ENCODE data around the gene GRIA3. TPM values are rescaled to one million over a fixed set of nuclear protein-coding genes. Genes with fewer than 3 reads are reported as not detected.

The GRIA3 gene
- total and polyA plus RNA-seq, 2 donors (not counting 1 experiment from before 2014, with no cell fraction given): 0.52 to 2.3 TPM

GRCh38 chrX:123222920-123223319, 38.8 kb downstream of the GRIA3 start:
- Histone ChIP-seq H3K4me2 (ENCODE audit: extremely low read depth, insufficient read depth, low read length) (no peak overlapping the region), H3K9me3 (ENCODE audit: control insufficient read depth, insufficient read depth, low read depth, low read length) (no peaks in the 10 kb centered on the region), H3K79me2 (ENCODE audit: control insufficient read depth, insufficient read depth, low read length) (no peaks in the 10 kb centered on the region), H3K36me3 (ENCODE audit: control insufficient read depth, insufficient read depth, low read length) (no peaks in the 10 kb centered on the region), H4K20me1 (ENCODE audit: control insufficient read depth, extremely low read depth, insufficient read depth, low read length) (no peaks in the 10 kb centered on the region), H3K4me1 (ENCODE audit: control insufficient read depth, extremely low read depth, insufficient read depth, low read length) (no peaks in the 10 kb centered on the region), H3K27me3 (ENCODE audit: control insufficient read depth, insufficient read depth, low read length) (no peaks in the 10 kb centered on the region), H2AFZ (ENCODE audit: low read length) (no peak overlapping the region), H3K4me3 (replicated peaks in 1 of 4; ENCODE audit: control extremely low read depth in 1 of 4, insufficient read depth in 1 of 4, low read depth in 3 of 4, low read length in 4 of 4) (no peak overlapping the region), H3K9ac (ENCODE audit: insufficient read depth, low read length) (no peak overlapping the region), H3K27ac (ENCODE audit: insufficient read depth, low read length) (no peak overlapping the region)
- TF ChIP-seq EZH2 (IDR thresholded peaks at IDR 0.05; ENCODE audit: low read length, missing control alignments): no peak
- no peak for TF ChIP-seq CTCF (conservative IDR thresholded peaks at IDR 0.05 in 1 of 2, IDR thresholded peaks at IDR 0.05 in 1 of 2; ENCODE audit: low read depth in 1 of 2, low read length in 2 of 2)
- DNase-seq (ENCODE audit: low read depth in 2 of 2): no peak

GRCh38 chrX:123223409-123223808, 39.3 kb downstream of the GRIA3 start:
- no peak for DNase-seq (ENCODE audit: low read depth in 2 of 2)
- Histone ChIP-seq H2AFZ (ENCODE audit: low read length) (no peak overlapping the region), H3K27ac (ENCODE audit: insufficient read depth, low read length) (no peak overlapping the region), H3K4me2 (ENCODE audit: extremely low read depth, insufficient read depth, low read length) (no peak overlapping the region), H3K36me3 (ENCODE audit: control insufficient read depth, insufficient read depth, low read length) (no peaks in the 10 kb centered on the region), H3K9ac (ENCODE audit: insufficient read depth, low read length) (no peak overlapping the region), H3K79me2 (ENCODE audit: control insufficient read depth, insufficient read depth, low read length) (no peaks in the 10 kb centered on the region), H3K27me3 (ENCODE audit: control insufficient read depth, insufficient read depth, low read length) (no peaks in the 10 kb centered on the region), H3K9me3 (ENCODE audit: control insufficient read depth, insufficient read depth, low read depth, low read length) (no peaks in the 10 kb centered on the region), H3K4me1 (ENCODE audit: control insufficient read depth, extremely low read depth, insufficient read depth, low read length) (no peaks in the 10 kb centered on the region), H3K4me3 (replicated peaks in 1 of 4; ENCODE audit: control extremely low read depth in 1 of 4, insufficient read depth in 1 of 4, low read depth in 3 of 4, low read length in 4 of 4) (no peak overlapping the region), H4K20me1 (ENCODE audit: control insufficient read depth, extremely low read depth, insufficient read depth, low read length) (no peaks in the 10 kb centered on the region)
- no peak for TF ChIP-seq EZH2 (IDR thresholded peaks at IDR 0.05; ENCODE audit: low read length, missing control alignments)
- TF ChIP-seq CTCF (conservative IDR thresholded peaks at IDR 0.05 in 1 of 2, IDR thresholded peaks at IDR 0.05 in 1 of 2; ENCODE audit: low read depth in 1 of 2, low read length in 2 of 2): no peak

GRCh38 chrX:123223859-123224258, 39.8 kb downstream of the GRIA3 start:
- Histone ChIP-seq H3K27me3 (ENCODE audit: control insufficient read depth, insufficient read depth, low read length) (no peaks in the 10 kb centered on the region), H3K9me3 (ENCODE audit: control insufficient read depth, insufficient read depth, low read depth, low read length) (no peaks in the 10 kb centered on the region), H3K9ac (ENCODE audit: insufficient read depth, low read length) (no peak overlapping the region), H3K4me1 (ENCODE audit: control insufficient read depth, extremely low read depth, insufficient read depth, low read length) (no peaks in the 10 kb centered on the region), H3K36me3 (ENCODE audit: control insufficient read depth, insufficient read depth, low read length) (no peaks in the 10 kb centered on the region), H3K4me3 (replicated peaks in 1 of 4; ENCODE audit: control extremely low read depth in 1 of 4, insufficient read depth in 1 of 4, low read depth in 3 of 4, low read length in 4 of 4) (no peak overlapping the region), H3K79me2 (ENCODE audit: control insufficient read depth, insufficient read depth, low read length) (no peaks in the 10 kb centered on the region), H4K20me1 (ENCODE audit: control insufficient read depth, extremely low read depth, insufficient read depth, low read length) (no peaks in the 10 kb centered on the region), H3K27ac (ENCODE audit: insufficient read depth, low read length) (no peak overlapping the region), H2AFZ (ENCODE audit: low read length) (no peak overlapping the region), H3K4me2 (ENCODE audit: extremely low read depth, insufficient read depth, low read length) (no peak overlapping the region)
- no peak for DNase-seq (ENCODE audit: low read depth in 2 of 2)
- TF ChIP-seq CTCF (conservative IDR thresholded peaks at IDR 0.05 in 1 of 2, IDR thresholded peaks at IDR 0.05 in 1 of 2; ENCODE audit: low read depth in 1 of 2, low read length in 2 of 2) (no peak), EZH2 (IDR thresholded peaks at IDR 0.05; ENCODE audit: low read length, missing control alignments) (no peak)

Measured in fibroblast of lung (primary cell).